SK-N-SH (cell line): ENCODE data around the gene CFAP65. TPM values are rescaled to one million over a fixed set of nuclear protein-coding genes. Genes with fewer than 3 reads are reported as not detected.

Experiments
- CTCF ChIA-PET: fragments of 300-600, 350-600 bp; formaldehyde crosslinking; extraction: SDS; loops from one replicate; lab custom pipeline; 2021; lab: Yijun Ruan, JAX
- POLR2A ChIA-PET: fragments of 350-600 bp; sonication (Branson Sonifier 250); formaldehyde crosslinking; extraction: SDS; loops from one replicate; lab custom pipeline; 2020; ENCODE audit warnings: antibody characterized with exemption, inconsistent platforms; lab: Yijun Ruan, JAX
- DNase-seq: peaks from one replicate; pipeline ENCODE4 v3.0.0; 2012
- H2AFZ ChIP-seq: fragments of 200-600 bp; sonication (generic); 2 replicates; pipeline ENCODE4 v1.8.1; 2016; ENCODE audit warnings: antibody characterized with exemption, mild to moderate bottlenecking, low read depth
- H3F3A ChIP-seq: fragments of 200-600 bp; sonication (generic); replicated peaks from 2 replicates; pipeline ENCODE3; 2016; ENCODE audit warnings: antibody characterized with exemption, mild to moderate bottlenecking; ENCODE audit not compliant: insufficient read depth
- H3K27ac ChIP-seq, 2 experiments: fragments of 200-500 bp in 1 of 2; fragments of 200-600 bp in 1 of 2; sonication (Bioruptor generic) in 1 of 2; sonication (generic), shearing (Covaris generic) in 1 of 2; 2 replicates each; pipeline versions ENCODE4 v1.5.1 to v1.6.1; 2014 to 2016; ENCODE audit warnings: low read depth in 2 of 2, inconsistent platforms in 1 of 2, low read length in 1 of 2, mild to moderate bottlenecking in 1 of 2, mixed read lengths in 1 of 2
- H3K27me3 ChIP-seq: fragments of 200-600 bp; sonication (generic), shearing (Covaris generic); 2 replicates; pipeline ENCODE4 v1.6.1; 2016; ENCODE audit warnings: mixed run types; ENCODE audit not compliant: insufficient read depth
- H3K36me3 ChIP-seq, 2 experiments: fragments of 200-500 bp in 1 of 2; fragments of 200-600 bp in 1 of 2; sonication (Bioruptor generic) in 1 of 2; sonication (generic) in 1 of 2; replicated peaks in 1 of 2; 2 replicates each; pipeline versions ENCODE3 to v1.5.1; 2014 to 2016; ENCODE audit warnings: low read length in 1 of 2, mild to moderate bottlenecking in 1 of 2; ENCODE audit not compliant: insufficient read depth in 2 of 2, control insufficient read depth in 1 of 2
- H3K4me1 ChIP-seq, 2 experiments: fragments of 200-500 bp in 1 of 2; fragments of 200-600 bp in 1 of 2; sonication (Bioruptor generic) in 1 of 2; sonication (generic), shearing (Covaris generic) in 1 of 2; 2 replicates each; pipeline versions ENCODE4 v1.5.1 to v1.6.1; 2014 to 2016; ENCODE audit warnings: low read depth in 1 of 2, low read length in 1 of 2, mixed run types in 1 of 2; ENCODE audit not compliant: insufficient read depth in 2 of 2, control insufficient read depth in 1 of 2
- H3K4me2 ChIP-seq: fragments of 200-600 bp; sonication (generic), shearing (Covaris generic); 2 replicates; pipeline ENCODE4 v1.6.1; 2017; ENCODE audit warnings: mixed run types
- H3K4me3 ChIP-seq, 2 experiments: fragments of 200-500 bp in 1 of 2; fragments of 200-600 bp in 1 of 2; sonication (Bioruptor generic) in 1 of 2; sonication (generic), shearing (Covaris generic) in 1 of 2; 2 replicates each; pipeline versions ENCODE4 v1.5.1 to v1.8.1; 2014 to 2016; ENCODE audit warnings: low read depth in 2 of 2, inconsistent platforms in 1 of 2, low read length in 1 of 2, mild to moderate bottlenecking in 1 of 2, mixed read lengths in 1 of 2, moderate library complexity in 1 of 2
- H3K79me2 ChIP-seq: fragments of 200-600 bp; sonication (generic); 2 replicates; pipeline ENCODE4 v1.8.1; 2017; ENCODE audit warnings: mild to moderate bottlenecking; ENCODE audit not compliant: insufficient read depth
- H3K9ac ChIP-seq: fragments of 200-600 bp; sonication (generic); 2 replicates; pipeline ENCODE4 v1.6.1; 2017; ENCODE audit warnings: mixed run types
- H3K9me2 ChIP-seq: fragments of 200-600 bp; sonication (generic); 2 replicates; pipeline ENCODE4 v1.6.1; 2017; ENCODE audit warnings: mixed run types
- H3K9me3 ChIP-seq: fragments of 200-600 bp; sonication (generic); 2 replicates; pipeline ENCODE4 v1.6.1; 2017; ENCODE audit warnings: mixed run types, mild to moderate bottlenecking, moderate library complexity
- H4K20me1 ChIP-seq: fragments of 200-600 bp; sonication (generic); 2 replicates; pipeline ENCODE4 v1.6.1; 2017; ENCODE audit warnings: mild to moderate bottlenecking, mixed run types; ENCODE audit not compliant: insufficient read depth
- CHD2 ChIP-seq: fragments of 150-350 bp; IDR thresholded peaks from 2 replicates; pipeline ENCODE4 v1.6.1; 2018; ENCODE audit warnings: low read length; ENCODE audit not compliant: partially characterized antibody
- CTCF ChIP-seq: fragments of 200-600 bp; sonication (generic); IDR thresholded peaks from 2 replicates; pipeline ENCODE4 v1.6.1; 2017; ENCODE audit warnings: antibody characterized with exemption, mild to moderate bottlenecking, moderate library complexity
- EP300 ChIP-seq, 2 experiments: IDR thresholded peaks; 2 replicates each; pipeline versions ENCODE4 v1.4.0 to v1.6.1; 2012; ENCODE audit warnings: borderline replicate concordance in 1 of 2, low read depth in 1 of 2, low read length in 1 of 2
- EZH2phosphoT487 ChIP-seq: fragments of 200-600 bp; sonication (generic); IDR thresholded peaks from 2 replicates; pipeline ENCODE4 v1.6.1; 2017; ENCODE audit warnings: low read depth, mixed run types, mild to moderate bottlenecking, antibody characterized with exemption, moderate library complexity, borderline replicate concordance
- FOSL2 ChIP-seq: IDR thresholded peaks from 2 replicates; pipeline ENCODE4 v1.4.0; 2012; ENCODE audit warnings: low read depth, mild to moderate bottlenecking, moderate library complexity, borderline replicate concordance
- FOXJ3 ChIP-seq: sonication (generic); formaldehyde crosslinking; IDR thresholded peaks from 2 replicates; pipeline ENCODE4 v1.5.1; 2020; ENCODE audit warnings: mild to moderate bottlenecking, missing genetic modification reagents
- GATA2 ChIP-seq: sonication (generic); formaldehyde crosslinking; IDR thresholded peaks from 2 replicates; pipeline ENCODE4 v1.5.0; 2020; ENCODE audit warnings: mild to moderate bottlenecking, missing genetic modification reagents
- IRF3 ChIP-seq: fragments of 150-350 bp; IDR thresholded peaks from 2 replicates; pipeline ENCODE4 v1.6.1; 2016; ENCODE audit warnings: mild to moderate bottlenecking, low read depth, low read length
- JUND ChIP-seq: IDR thresholded peaks from 2 replicates; pipeline ENCODE4 v1.4.0; 2012
- MEF2A ChIP-seq: IDR thresholded peaks from 2 replicates; pipeline ENCODE4 v1.4.0; 2012; ENCODE audit warnings: low read depth, borderline replicate concordance
- MXI1 ChIP-seq: IDR thresholded peaks from 2 replicates; pipeline ENCODE4 v1.6.1; 2012; ENCODE audit warnings: mild to moderate bottlenecking, low read depth, low read length, improper control_type of control experiment
- RCOR1 ChIP-seq: fragments of 150-350 bp; IDR thresholded peaks from 2 replicates; pipeline ENCODE4 v1.6.1; 2017; ENCODE audit warnings: antibody characterized with exemption, low read length
- RFX5 ChIP-seq: IDR thresholded peaks from 2 replicates; pipeline ENCODE4 v1.6.1; 2012; ENCODE audit warnings: mild to moderate bottlenecking, improper control_type of control experiment, low read length
- SIN3A ChIP-seq: IDR thresholded peaks from 2 replicates; pipeline ENCODE4 v1.6.1; 2012; ENCODE audit warnings: low read depth, mild to moderate bottlenecking, low read length, moderate library complexity, borderline replicate concordance
- SMC3 ChIP-seq: IDR thresholded peaks from 2 replicates; pipeline ENCODE4 v1.6.1; 2012; ENCODE audit warnings: low read depth, low read length, improper control_type of control experiment
- TAF1 ChIP-seq: IDR thresholded peaks from 2 replicates; pipeline ENCODE4 v1.6.1; 2012; ENCODE audit warnings: low read depth, mild to moderate bottlenecking, low read length, moderate library complexity, borderline replicate concordance
- TCF12 ChIP-seq: IDR thresholded peaks from 2 replicates; pipeline ENCODE4 v1.4.0; 2012
- YY1 ChIP-seq: IDR thresholded peaks from 2 replicates; pipeline ENCODE4 v1.4.0; 2012; ENCODE audit warnings: low read depth, mild to moderate bottlenecking
- WGBS: methylation state at CpG from one replicate; pipeline ENCODE4 v1.1.6; 2017; ENCODE audit warnings: low lambda C conversion rate; 5-methylcytosine and 5-hydroxymethylcytosine counted together
- polyA plus RNA-seq, 3 experiments: library from polyadenylated mRNA; depleted of rRNA; stranded (reverse); fragments of >200 nt; gene quantifications; 2 replicates each; pipeline ENCODE4 v1.2.3, GENCODE V29; 2012

CFAP65 gene
- polyA plus RNA-seq, 1 of the 3 experiments (the other 2 are of a cell fraction) = 0.95 TPM

- no peak overlapping the region for H3K9ac ChIP-seq
- peaks cover 18% of the 10 kb centered on the region; the same call in 1 of the 2 replicates for H3K27me3 ChIP-seq
- no peak overlapping the region for H3K4me2 ChIP-seq
- H3K36me3 ChIP-seq = no peaks in the 10 kb centered on the region
- H2AFZ ChIP-seq = no peak overlapping the region
- WGBS = 38% methylated on average over 7 of the region's 9 CpGs
- H4K20me1 ChIP-seq = no peaks in the 10 kb centered on the region
- H3K4me1 ChIP-seq = peaks cover 0 to 79% of the 10 kb centered on the region in 2 experiments; a peak in 2 of 4 replicates
- POLR2A ChIA-PET = interaction anchor here (0.7 to 6.8 kb wide), 3 partner anchors 17 to 37 kb away, joined by 3 to 89 read pairs (median 5); partner anchors contain the start of gene FEV
- H3K9me3 ChIP-seq = no peaks in the 10 kb centered on the region
- DNase-seq = peak; percentile 82
- peak overlapping the region in 1 of 2 experiments; percentile 16; a peak in 1 of 4 replicates for H3K4me3 ChIP-seq
- TF ChIP-seq EP300 (IDR thresholded peaks at IDR 0.05; ENCODE audit: borderline replicate concordance in 1 of 2, low read depth in 1 of 2, low read length in 1 of 2) (peak in 1 of 2 experiments; percentile 67; a peak in 1 of 4 replicates), TCF12 (no peak), IRF3 (no peak), GATA2 (CRISPR knock-in tag) (peak; percentile 78), RFX5 (no peak), RCOR1 (peak; percentile 38), CTCF (no peak), SMC3 (no peak), TAF1 (no peak), CHD2 (peak; percentile 96), FOSL2 (no peak), MXI1 (no peak; the same call in 1 of the 2 replicates), JUND (no peak), MEF2A (no peak), YY1 (no peak), EZH2phosphoT487 (no peak), FOXJ3 (CRISPR knock-in tag) (peak; percentile 95), SIN3A (no peak)
- TF ChIP-seq, all 33 proteins: peak for 5
- Histone ChIP-seq H3K9me2 (no peaks in the 10 kb centered on the region), H3F3A (no peaks in the 10 kb centered on the region), H3K79me2 (no peaks in the 10 kb centered on the region), H3K27ac (peak overlapping the region in 1 of 2 experiments; percentile 99; a peak in 2 of 4 replicates)
- CTCF ChIA-PET = interaction anchor here (0.8 to 12.8 kb wide), 10 partner anchors 12 to 125 kb away, joined by 3 to 258 read pairs (median 4); partner anchors contain the start of gene FEV
Observed at GRCh38 chr2:218999881-219000568, 41.3 kb downstream of the CFAP65 start.
